Fibroblast of pulmonary artery (primary cell): ENCODE data around the gene DPP6.

Experiments
- DNase-seq: peaks from one replicate; pipeline ENCODE4 v3.0.0-alpha.2; 2010; ENCODE audit warnings: low read depth
- H3K4me3 ChIP-seq: replicated peaks from 2 replicates; pipeline ENCODE4 v1.5.1; 2011; ENCODE audit warnings: low read depth, mild to moderate bottlenecking, control low read depth, low read length, moderate library complexity
- TF ChIP-seq, protein P1 (sequence below): IDR thresholded peaks from 2 replicates; pipeline ENCODE4 v1.5.1; 2011; ENCODE audit warnings: mild to moderate bottlenecking, control low read depth, low read length, inconsistent platforms; ENCODE audit errors: missing control alignments

The DPP6 gene

DNA sequence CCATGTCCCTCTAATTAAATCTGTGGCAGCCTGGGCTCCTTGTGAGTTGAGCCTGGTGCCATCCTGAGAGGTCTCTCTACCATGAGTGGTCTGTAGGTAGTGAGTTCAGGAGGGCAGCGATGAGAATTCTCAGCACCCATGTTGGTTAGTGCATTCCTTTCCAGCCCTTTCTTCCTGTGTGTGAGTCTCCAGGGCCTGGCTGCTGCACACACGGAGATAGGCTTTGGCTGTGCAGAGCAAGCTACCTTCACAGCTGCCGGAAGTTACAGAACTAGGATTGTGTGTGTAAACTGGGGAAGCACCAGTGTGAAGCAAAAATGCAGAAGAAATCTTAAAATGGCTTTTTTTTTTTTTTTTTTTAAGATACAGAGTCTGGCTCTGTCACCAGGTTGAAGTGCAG, 592.2 kb downstream of the DPP6 start:
- TF ChIP-seq, protein P1, sequence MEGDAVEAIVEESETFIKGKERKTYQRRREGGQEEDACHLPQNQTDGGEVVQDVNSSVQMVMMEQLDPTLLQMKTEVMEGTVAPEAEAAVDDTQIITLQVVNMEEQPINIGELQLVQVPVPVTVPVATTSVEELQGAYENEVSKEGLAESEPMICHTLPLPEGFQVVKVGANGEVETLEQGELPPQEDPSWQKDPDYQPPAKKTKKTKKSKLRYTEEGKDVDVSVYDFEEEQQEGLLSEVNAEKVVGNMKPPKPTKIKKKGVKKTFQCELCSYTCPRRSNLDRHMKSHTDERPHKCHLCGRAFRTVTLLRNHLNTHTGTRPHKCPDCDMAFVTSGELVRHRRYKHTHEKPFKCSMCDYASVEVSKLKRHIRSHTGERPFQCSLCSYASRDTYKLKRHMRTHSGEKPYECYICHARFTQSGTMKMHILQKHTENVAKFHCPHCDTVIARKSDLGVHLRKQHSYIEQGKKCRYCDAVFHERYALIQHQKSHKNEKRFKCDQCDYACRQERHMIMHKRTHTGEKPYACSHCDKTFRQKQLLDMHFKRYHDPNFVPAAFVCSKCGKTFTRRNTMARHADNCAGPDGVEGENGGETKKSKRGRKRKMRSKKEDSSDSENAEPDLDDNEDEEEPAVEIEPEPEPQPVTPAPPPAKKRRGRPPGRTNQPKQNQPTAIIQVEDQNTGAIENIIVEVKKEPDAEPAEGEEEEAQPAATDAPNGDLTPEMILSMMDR: no peak
- H3K4me3 ChIP-seq: no peak overlapping the region
- no peak for DNase-seq

DNA sequence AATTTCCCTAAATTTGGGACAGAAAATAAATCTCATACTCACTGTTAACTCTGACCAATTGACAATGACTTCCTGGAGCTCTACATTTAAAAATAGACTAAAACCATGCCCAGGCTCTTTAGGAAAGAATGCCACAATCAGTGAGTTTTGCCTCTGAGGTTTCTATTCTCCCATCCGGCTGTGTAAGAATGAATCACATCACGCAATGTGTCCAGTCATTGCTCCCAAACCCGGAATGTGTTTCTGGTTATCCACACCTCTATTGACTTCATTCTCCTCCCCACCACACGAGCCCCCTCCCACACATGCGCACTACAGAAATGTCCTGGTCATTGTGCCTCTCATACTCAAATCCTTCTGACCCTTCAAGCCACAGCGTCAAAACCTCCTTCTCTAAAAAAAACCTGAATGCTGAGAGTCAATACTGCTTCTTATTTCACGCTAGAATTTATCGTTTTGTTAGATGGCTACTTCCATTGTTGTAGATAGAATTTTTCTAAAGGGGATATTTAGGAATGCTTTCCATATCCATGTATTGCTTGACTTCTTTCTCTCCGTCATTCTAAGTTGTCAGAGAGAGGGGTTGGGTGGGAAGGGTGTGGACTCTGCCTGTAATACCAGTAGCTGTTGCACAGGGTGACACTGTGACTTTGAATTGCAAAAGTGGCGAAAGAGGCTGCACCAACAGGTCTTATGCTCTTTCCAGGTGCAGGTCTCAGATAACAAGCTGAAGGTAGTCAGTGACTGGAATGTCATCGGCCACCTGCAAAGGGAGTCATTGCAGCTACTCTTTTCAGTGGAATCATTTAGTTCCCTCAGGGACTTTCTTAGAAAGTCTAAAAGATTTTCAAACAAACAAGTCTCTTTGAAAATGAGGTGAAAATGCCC, 594.2 kb downstream of the DPP6 start:
- DNase-seq: no peak
- TF ChIP-seq, protein P1: no peak
- H3K4me3 ChIP-seq: no peak overlapping the region

DNA sequence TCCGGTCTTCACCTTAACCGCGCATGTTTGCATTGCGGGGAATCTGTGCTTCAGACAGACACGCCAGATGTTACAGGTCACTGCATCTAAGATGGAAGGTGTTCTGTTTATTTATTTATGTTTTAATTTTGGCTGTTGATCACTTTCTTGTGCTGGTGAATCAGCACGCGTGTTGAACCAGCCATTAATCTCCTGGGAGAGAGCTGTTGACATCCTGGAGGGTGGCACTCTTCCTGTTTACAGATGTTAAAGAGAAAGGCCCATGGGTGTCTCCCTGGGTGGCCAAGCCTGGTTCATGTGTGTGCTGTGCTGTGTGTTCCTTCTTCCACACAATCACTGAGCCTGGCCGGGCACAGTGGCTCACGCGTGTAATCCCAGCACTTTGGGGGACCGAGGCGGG, 595.4 kb downstream of the DPP6 start:
- no peak for DNase-seq
- TF ChIP-seq, protein P1: no peak
- H3K4me3 ChIP-seq: no peak overlapping the region

DNA sequence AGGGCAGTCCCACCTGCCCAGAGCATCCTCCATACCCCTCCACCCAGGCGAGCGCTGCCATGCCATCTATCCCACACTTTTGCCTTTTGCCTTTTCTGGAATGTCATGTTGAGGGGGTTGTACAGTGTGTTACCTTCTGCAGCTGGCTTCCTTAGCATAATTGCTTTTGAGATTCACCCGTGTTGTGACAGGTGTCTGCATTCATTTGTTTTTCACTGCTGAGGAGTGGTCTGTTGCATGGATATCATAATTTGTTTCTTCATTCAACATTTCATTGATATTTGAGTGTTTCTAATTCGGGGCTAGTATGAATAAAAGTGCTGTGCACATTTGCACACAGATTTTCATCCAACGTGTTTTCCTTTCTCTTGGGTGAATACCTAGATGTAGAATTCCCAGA, 596.8 kb downstream of the DPP6 start:
- no peak for DNase-seq
- H3K4me3 ChIP-seq: no peak overlapping the region
- TF ChIP-seq, protein P1: no peak

DNA sequence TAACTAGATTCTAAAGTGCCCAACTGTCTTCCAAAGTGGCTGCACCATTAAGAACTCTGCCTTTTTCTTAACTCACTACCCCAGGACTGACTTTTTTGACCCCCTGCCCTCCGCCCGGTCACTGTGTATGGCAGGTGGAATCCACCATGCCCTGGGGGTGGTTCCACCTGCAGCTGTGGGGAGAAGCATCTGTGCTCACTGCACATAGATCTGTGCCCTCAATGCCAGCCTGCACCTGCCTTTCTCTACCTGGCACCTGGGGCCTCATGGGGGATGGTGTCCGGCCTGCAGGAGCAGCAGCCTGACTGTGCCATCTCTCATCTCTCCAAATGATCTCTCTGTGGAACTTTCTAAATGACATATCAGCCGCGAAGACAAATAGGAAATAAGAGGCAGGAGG, 597.2 kb downstream of the DPP6 start:
- TF ChIP-seq, protein P1: no peak
- no peak overlapping the region for H3K4me3 ChIP-seq
- DNase-seq: no peak

DNA sequence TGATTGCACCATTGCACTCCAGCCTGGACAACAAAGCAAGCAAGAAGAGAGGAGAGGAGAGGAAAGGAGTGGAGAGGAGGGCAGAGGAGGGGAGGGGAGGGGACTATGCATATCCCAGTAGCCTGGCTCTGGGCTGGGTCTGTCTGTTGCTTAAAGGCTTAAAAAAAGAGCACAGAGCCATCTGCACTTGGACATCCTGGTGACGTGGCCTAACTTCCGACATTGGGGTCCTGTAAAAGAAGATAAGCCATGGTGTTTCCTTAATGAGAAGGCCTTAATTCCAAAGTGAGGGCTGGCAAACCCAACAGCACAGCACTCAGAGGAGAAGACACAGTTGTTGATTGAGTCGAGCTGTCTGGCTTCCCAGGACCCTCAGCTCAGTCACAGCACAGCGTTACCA, 598.1 kb downstream of the DPP6 start:
- H3K4me3 ChIP-seq: no peak overlapping the region
- TF ChIP-seq, protein P1: no peak
- DNase-seq: no peak

DNA sequence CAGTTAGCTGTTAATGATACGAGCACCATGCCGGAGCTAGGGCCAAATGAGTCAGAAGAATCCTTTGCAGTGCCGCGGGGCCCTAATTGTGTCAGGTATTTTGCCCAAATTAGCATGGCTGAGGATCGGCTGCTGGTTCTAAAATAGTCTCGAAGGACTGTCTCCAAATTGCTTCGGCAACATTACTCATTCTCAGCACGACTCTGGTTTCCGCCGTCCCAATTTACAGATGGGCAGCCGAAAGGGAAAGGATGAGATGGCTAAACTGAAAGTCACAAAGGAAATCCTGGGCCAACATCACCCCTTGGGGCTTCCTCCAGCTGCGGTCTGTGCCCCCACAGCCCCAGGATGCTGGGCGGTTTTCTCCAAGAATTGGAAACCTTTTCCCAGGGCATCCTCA, 599.3 kb downstream of the DPP6 start:
- TF ChIP-seq, protein P1: no peak
- H3K4me3 ChIP-seq: no peak overlapping the region
- DNase-seq: no peak
